Germinal center (tissue), 1 donor: Measurements from ENCODE around the gene SPATC1L.
"Not testable (repeated sequence)": the region's sequence is repeated elsewhere in the genome, so short reads cannot be mapped to it uniquely, and the experiment has no call there.

Experiments
- DNase-seq: peaks from one replicate; pipeline ENCODE4 v3.0.0; 2012; ENCODE audit warnings: mixed read lengths, low spot score

SPATC1L gene

GRCh38 chr21:46183337-46183909 is 836 bp downstream of the SPATC1L start:
- DNase-seq: not testable (repeated sequence)

- DNase-seq: no peak
Measured at GRCh38 chr21:46182548-46183336, 1.5 kb downstream of the SPATC1L start.

GRCh38 chr21:46181953-46182547 is 2.2 kb downstream of the SPATC1L start:
- no peak for DNase-seq

DNA sequence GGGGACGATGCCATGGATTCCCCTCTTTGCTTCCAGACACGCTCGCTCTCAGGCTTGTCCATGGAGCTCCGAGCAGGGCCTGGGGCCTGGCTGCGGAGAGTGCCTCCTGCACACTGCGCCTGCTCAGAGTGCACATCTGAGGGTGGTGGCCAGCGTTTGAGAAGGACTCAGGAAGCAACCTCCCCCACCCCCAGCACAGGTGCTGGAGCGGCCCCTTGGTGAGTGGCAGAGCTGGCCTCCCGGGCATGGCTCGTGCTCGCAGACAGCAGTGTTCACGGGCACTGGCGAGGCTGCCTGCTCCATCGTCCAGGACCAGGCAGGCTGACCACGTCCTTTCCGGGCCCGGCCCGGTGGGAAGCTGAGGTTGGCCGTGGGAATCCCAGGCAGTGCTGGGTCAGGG is 2.8 kb downstream of the SPATC1L start:
- no peak for DNase-seq

GRCh38 chr21:46180778-46181391 is 3.4 kb downstream of the SPATC1L start:
- no peak for DNase-seq

DNA sequence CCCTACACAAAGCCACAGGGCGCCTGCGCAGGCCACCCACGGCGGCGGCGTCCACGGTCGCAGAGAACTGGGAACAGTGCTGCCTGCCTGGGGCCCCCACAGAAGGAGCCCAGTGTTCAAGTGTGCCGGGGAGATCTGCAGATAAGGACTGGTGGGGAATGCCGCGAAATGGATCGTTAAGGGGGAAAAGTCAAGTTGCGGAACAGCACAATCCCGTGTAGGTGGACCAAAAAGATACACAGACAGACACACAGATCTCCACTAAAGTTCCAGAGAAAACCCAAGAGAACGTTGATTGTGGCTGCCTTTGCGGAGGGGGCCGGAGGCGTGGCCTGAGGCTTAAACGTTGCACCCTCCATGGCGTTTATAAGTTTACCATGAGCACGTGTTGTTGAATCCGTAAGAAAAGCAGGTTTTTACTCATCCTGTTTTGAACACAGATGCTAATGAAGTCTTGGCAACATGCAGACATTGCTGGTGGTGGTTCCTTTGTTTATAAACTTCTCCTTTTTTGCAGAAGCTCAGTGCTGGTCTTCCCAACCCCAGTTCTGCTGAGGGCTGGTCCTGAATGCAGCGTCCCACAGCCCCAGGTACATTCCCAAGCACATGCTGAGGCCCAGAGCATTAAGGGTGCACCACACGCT is 4.1 kb downstream of the SPATC1L start:
- DNase-seq: no peak

DNA sequence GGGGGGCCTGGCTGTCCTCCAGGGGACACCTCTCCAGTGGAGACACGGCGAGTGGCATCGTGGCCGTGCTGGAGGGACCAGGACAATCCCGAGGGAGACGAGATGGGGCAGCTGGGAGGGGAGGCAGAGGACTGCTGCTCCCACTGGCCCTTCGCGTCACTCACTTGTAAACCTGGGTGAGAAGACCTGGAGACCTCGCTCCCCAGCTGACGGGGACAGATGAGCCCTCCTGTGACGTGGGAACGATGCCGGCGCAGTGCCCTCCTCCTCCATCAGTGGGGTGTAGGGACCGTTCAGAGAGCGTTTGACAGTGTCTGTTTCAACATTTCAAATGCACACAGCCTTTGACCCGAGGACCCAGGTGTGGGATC is 4.6 kb downstream of the SPATC1L start:
- no peak for DNase-seq

DNA sequence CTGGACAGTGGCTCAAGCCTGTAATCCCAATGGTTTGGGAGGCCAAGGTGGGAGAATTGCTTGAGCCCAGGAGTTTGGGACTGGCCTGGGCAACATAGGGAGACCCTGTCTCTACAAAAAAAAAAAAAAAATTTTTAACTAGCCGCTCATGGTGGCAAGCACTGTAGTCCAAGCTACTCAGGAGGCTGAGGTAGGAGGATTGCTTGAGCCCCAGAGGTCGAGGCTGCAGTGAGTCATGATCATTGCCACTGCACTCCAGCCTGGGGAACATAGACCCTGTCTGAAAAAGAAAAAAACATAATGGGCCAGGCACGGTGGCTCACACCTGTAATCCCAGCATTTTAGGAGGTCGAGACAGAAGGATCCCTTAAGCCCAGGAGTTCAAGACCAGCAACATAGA is 5.3 kb downstream of the SPATC1L start:
- no peak for DNase-seq

- DNase-seq: not testable (repeated sequence)
Measured at GRCh38 chr21:46176443-46177129, 7.7 kb downstream of the SPATC1L start.

DNA sequence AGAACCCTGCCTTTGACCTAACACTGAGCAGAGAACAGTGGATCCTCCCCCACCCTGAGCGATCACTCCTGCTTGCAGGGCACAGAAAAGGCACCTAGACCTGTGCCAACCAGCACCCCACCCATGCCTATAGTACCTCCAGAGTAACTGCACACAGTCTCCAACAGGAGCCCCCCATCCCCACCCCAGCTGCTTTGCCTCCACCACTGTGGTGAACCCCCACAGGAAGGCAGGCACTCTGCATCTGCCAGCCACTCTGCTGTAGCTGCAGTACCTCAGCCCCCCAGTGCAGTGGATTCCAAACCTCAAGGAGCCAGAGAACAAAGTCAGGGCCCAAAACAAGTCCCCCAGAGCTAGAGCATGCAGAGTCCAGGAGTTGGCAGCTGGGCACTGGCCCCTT is 10.7 kb downstream of the SPATC1L start:
- no peak for DNase-seq

GRCh38 chr21:46172863-46173528 is 11.3 kb downstream of the SPATC1L start:
- no peak for DNase-seq

- peak; percentile 41 for DNase-seq
Measured at GRCh38 chr21:46171996-46172862, 12.0 kb downstream of the SPATC1L start.

- DNase-seq: no peak
Measured at GRCh38 chr21:46171585-46171984, 12.7 kb downstream of the SPATC1L start.

- DNase-seq: not testable (repeated sequence)
Measured at GRCh38 chr21:46170436-46171193, 13.6 kb downstream of the SPATC1L start.

DNA sequence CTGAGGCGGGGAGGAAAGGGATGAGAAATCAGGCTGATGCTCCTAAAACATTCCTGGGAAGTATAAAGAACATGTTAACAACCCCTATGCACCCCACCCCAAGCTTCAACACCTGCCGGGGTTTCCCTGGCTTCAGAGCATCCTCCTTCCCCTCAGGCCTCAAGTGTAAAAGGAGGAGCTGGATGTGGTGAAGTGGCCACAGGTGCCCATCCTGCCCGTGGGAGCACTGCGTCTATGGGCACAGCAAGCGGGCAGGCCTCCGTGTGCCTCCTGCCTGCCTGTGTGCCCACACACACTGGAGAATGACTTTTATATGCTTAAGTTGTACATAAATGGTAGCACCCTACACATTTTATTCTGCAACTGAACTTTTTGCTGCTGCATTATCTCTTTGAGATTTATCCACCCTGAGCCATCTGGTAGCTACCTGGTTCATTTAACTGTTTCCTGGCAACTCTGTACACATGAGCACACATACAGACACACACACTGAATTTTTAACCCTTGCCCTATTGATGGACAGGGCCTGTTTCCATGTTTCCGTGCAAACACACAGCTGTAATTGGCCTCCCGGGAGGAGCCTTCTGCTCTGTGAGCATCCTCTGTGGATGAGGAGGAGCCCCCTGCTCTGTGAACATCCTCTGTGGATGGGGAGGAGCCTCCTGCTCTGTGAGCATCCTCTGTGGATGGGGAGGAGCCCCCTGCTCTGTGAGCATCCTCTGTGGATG is 15.4 kb downstream of the SPATC1L start:
- DNase-seq: no peak

DNA sequence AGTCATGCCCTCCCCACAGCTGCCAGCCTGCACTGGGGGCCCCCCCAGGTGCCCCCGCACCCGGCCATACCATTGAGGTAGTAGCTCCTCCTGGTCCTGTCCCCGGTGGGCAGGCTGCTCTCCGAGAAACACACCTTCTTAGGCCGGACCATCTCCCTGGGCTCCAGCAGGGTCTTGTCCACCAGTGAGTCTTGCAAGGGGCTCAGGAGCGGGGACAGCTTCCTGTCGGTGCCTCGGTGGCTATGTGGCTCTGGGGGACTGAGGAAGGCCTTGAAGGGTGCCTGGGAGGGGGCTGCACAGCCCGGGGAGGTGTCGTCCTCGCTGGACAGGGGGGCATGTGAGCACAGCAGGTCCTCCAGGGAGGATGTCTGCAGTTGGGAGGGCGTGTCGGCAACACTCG is 16.0 kb downstream of the SPATC1L start:
- no peak for DNase-seq

DNA sequence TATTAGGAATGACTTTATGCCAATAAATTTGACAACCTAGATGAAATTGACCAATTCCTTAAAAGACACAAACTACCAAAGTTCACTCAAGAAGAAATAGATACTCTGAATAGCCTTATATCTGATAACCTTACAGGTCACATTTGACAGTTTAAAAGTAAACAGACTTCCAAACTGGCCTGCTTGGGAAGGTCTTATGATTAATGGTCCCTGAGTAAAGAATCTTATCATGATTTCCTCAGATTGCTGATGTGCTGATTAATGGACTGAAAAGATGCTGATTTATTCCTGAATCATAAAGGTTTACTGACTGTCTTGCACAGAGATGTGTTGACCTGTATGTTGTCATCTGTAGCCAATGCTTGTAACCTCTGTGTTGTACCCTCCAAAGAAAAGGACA is 19.2 kb downstream of the SPATC1L start:
- DNase-seq: no peak

GRCh38 chr21:46163380-46163779 is 20.9 kb downstream of the SPATC1L start:
- DNase-seq: no peak
